Putamen (tissue), 1 donor: ENCODE results near the gene IFNL1.
"Not testable (repeated sequence)": the region's sequence is repeated elsewhere in the genome, so short reads cannot be mapped to it uniquely, and the experiment has no call there.

ENCODE experiments used
- DNase-seq: peaks from one replicate; pipeline ENCODE4 v3.0.0-alpha.2; 2016; ENCODE audit warnings: low spot score

The IFNL1 gene

DNA sequence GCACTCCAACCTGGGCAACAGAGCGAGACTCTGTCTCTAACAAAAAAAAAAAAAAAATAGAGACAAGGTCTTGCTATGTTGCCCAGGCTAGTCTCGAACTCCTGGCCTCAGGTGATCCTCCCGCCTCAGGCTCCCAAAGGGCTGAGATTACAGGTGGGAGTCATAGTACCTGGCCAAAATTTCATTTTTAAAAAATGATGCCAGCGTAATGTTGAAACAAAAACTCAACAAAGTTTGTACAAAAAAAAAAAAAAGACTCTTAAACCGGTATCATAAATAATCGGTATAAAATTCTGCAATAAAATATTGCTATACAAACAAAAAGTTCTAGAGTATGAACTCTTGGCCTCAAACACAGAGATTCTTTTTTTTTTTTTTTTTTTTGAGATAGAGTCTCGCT, 36.1 kb downstream of the IFNL1 start:
- DNase-seq = no peak

DNA sequence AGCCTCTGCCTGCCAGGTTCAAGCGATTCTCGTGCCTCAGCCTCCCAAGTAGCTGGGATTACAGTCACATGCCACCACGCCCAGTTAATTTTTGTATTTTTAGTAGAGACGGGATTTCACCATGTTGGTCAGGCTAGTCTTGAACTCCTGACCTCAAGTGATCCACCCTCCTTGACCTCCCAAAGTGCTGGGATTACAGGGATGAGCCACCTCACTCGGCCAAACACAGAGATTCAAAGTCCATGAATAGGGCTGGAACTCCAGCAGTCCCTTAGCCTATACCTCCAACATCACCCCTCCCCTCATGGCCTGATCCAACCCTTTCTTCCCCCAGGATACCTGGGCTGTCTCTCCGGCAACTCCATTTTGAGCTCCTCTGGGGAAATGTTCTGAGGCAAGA, 36.5 kb downstream of the IFNL1 start:
- DNase-seq = not testable (repeated sequence)

DNA sequence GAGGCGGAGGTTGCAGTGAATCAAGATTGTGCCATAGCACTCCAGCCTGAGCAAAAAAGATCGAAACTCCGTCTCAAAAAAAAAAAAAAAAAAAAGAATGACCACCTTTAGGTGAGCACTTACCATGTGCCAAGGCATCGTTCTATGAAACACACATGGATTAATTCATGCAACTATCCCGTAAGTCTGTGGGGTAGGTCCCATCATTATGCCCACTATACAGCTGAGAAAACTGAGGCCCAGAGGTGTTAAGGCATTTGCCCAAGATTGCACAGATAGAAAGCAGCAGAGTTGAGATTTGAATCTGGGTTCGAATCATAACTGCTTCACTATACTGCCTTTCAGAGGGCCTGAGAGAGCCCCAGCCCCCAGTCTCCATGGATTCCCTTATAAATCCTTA, 37.3 kb downstream of the IFNL1 start:
- no peak for DNase-seq

DNA sequence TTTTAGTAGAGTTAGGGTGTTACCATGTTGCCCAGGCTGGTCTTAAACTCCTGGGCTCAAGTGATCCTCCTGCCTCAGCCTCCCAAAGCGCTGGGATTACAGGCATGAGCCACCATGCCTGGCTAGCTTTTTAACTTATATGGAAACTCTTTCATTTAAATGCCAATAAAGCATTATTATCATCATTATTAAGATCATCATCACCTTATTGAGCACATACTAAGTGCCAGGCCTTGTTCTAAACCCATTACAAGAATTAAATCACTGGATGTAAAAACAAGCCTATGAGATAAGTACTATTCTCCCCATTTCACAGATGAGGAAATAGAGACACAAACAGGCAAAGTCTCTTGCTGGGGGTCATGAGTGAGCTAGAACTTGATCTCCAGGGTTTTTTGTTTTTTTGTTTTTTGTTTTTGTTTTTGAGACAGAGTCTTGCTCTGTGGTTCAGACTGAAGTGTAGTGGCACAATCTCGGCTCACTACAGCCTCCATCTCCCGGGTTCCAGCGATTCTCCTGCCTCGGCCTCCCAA, 38.3 kb downstream of the IFNL1 start:
- no peak for DNase-seq

DNA sequence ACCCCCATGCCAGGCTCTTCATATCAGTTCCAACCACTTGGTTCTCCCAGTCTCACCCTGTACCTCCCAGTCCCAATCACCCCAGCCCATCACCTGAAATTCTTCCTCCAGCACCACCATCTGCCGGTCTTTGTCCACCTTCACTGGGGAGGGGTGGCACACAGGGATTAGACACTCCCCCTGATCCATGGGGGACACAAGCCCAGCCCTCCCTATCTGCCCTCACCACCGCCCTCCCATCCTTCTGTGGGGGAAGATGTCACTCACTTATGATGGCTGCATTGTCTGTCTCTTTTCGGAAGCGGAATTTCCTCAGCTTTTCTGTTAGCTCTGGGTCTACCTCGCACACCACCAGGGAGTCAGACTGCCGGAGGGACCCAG, 39.0 kb downstream of the IFNL1 start:
- no peak for DNase-seq

DNA sequence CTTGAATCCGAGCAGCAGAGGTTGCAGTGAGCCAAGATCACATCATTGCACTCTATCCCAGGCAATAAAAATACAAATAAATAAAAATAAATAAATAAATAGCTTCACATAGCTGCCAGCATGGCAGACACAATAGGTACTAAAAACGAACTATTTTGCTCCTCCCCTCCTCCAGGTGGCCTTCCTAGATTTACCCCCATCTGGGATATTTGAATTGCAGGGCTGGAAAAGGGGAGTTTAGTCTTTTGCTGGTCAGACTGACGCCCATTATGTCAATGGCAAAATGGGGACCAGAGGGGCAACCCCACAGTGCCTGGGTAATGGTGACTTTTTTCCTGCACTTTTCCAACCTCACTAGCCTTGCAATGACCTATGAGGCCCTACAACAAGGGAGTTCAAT, 40.3 kb downstream of the IFNL1 start:
- no peak for DNase-seq

DNA sequence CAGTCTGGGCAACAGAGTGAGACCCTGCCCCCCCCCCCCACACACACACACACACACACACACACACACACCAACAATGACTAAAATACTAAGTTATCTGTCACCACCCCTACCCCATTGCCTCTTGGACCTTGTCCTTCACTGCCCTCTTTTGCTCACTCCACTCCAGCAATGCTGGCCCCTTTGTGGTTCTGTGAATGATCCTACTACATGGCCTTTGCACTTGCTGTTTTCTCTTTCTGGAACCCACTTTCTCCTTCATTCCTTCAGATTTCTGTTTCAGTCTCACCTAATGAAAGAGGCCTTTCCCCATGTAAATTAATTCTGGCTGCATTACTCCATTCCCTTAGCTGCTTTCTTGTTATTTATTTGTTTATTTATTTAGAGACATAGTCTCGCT, 43.5 kb downstream of the IFNL1 start:
- DNase-seq = no peak

DNA sequence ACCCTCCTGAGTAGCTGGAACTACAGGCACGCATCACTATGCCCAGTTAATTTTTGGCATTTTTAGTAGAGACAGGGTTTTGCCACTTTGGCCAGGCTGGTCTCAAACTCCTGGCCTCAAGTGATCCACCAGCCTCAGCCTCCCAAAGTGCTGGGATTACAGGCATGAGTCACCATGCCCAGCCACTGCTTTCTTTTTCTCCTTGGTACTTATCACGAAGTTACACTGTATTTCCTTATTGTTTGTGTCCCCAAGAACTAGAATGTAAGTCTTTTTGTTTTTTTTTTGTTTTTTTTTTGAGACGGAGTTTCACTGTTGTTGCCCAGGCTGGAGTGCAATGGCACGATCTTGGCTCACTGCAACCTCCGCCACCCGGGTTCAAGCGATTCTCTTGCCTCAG, 43.9 kb downstream of the IFNL1 start:
- DNase-seq = not testable (repeated sequence)

DNA sequence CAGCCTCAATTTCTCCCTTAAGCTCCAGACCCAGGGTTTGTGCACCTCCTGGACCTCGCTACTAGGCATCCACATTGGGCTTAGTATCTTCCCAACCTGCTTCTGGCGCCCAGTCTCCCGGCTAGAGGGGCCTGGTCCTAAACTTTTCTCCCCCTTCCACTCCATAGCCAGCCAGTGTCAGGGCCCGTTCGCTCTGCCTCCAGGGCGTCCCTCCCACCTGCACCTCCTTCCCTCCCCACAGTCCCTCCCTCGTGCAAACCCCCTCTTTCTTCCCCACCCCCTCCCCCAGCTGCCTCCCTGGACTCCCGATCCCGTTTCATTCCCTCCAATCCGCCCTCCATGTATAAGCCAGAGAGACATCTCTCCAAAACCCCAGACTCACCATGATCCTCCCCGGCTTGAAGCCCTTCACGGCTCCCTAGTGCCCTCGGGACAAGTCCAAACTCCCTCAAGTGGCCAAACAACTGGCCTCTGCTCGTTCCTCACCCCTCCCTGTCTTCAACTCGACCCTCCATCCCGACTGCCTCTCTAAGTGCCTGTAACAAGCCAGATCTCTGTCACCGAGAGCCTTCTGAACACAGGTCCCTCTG, 45.0 kb downstream of the IFNL1 start:
- no peak for DNase-seq

DNA sequence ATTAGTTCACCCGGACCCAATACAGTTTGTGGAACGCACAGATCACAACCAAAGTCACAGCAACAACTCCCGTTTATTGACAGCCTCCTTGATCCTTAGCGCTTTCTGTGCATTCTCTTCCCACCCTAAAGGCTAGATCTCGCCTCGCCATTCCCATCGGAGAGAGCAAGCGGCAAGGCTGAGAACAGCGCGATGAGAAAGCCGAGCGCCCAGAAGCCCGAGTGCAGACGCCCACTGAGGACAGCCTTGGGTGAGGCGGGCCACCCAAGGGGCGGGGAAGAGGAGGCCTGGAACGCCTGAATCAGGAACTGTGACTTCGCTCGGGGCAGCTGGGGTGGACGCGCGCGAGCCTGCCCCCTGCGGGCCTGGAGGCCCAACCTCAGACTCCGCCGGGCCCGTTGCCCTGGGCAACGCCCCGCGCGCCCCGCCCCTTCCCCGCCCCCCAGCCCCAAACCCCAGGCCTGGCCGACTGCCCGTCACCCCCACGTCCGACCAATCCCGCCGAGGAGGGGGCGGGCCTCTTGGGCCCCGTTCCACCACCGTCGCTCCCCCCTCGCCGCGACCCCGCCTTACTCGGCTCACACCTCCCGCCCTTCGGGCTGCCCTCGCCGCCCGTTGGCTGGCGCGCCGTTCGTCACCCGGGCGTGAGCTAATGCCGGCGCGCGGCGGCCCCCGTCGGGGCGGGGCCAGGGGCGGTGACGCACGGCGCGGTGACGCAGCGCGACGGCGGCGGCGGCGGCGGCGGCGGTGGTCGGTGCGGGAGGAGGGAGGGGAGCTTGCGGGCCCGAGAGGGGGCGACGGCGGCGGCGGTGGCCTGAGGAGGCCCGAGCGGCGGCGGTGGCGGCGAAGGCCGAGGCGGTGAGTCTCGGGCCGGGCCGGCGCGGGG, 45.8 kb downstream of the IFNL1 start, which contains the start of gene SAMD4B:
Gene SAMD4B, plus strand, starts transcription at position 703 of the 886 bp plus-strand sequence. CDS start 14,473 bp downstream, outside the sequence.
- peak; percentile 99 for DNase-seq

DNA sequence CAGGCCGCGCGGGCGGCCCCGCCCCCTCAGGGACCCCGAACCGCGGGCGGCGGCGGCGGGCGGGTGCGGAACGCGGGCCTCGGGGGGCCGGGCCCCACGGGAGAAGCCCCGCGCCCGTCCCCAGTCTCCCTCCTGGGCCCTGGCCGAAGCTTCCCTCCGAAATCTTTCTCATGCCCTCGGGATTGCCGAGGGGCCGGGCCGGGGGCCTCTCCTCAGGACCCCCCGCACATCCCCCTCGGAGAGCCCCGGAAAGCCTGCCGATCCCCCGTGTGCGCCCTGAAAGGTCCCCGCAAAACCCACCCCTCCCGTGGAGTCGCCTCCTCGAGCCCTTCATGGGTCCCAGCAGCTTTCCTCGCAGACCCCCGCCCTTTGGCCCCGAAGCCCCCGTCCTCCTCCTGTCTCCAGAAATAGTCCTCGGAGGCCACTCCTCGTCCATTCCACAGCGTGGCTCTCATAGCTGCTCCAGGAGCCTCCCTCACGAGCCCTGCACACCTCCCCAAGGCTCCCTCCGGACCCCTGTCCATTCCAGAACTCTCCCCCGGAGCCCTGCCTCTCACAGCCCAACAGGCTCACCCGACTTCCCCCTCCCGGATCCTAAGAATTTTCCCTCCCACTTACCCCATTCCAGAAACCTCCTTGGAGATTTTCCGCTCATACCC, 46.6 kb downstream of the IFNL1 start:
- no peak for DNase-seq

DNA sequence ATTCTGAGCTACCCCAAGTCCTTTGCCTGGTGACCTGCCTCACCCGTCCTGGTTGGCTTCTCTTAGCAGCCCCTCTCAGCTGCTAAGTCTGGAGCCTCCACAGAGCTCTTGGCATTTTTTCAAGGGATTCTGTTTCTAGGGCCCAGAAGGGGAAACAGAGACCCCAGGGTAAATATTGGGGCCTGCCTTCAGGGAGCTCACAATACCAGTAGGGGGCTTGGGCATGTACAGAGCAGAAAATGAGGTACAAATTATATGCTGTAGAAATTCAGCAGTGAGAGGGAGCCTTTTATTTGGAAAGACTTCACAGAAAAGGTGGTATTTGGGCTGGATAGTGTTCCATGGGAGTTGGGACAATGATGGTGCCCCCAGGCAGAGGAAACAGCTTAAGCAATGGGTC, 49.7 kb downstream of the IFNL1 start:
- no peak for DNase-seq

DNA sequence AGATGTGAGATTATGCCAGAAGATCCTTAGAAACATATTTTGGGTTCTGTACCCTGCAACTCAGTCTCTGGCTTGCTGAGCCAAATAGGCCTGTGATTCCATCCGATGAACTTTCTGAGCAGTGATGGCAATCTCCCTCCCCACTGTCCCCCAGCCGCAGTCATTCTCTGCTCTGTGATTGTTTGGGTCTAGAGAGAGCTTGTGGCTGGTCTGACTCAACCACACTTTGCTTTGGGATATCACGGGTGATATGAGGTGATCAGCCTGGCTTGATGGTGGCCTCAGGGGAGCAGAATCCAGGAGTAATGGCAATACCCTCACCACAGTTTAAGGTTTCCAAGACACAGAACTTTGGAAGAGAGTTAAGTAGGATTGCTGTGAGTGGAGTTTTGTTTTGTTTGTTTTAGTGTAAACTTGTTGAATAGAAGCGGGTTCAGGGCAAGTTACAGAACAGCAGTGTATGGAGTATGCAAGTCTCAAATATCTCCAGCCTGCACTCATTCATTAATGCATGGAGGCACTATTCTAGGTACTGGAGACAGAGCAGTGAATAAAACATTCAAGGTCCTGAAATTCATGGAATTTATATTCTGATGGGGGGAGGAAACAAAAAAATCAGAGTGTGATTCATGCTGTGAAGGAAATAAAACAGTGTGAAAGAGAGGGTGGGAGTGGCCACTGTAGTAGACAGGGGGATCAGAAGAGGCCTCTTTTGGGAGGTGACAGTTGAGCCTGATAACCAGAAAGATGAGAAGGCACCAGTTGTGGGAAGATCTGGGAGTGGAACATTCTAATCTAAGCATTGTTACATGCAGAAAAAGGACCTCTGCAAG, 51.3 kb downstream of the IFNL1 start:
- no peak for DNase-seq
